ENCODE data around the gene NR2C2. TPM values are rescaled to one million over a fixed set of nuclear protein-coding genes. Genes with fewer than 3 reads are reported as not detected.

The NR2C2 gene
- total and polyA plus RNA-seq, 2 of the 13 experiments (the other 11 are each of a cell fraction or from before 2014, with no cell fraction given) = 7.8 to 11.8 TPM

GRCh38 chr3:14947100-14947885 lies at the start of gene NR2C2 (continued):
- TF ChIP-seq KLF15 (CRISPR knock-in tag; IDR thresholded peaks at IDR 0.05; ENCODE audit: borderline replicate concordance) (no peak), ZNF496 (CRISPR knock-in tag; IDR thresholded peaks at IDR 0.05; ENCODE audit: insufficient replicate concordance) (no peak), BRCA1 (CRISPR knock-in tag; IDR thresholded peaks at IDR 0.05) (no peak), MED8 (CRISPR knock-in tag; IDR thresholded peaks at IDR 0.05; ENCODE audit: insufficient replicate concordance) (no peak), MTERF4 (CRISPR knock-in tag; IDR thresholded peaks at IDR 0.05) (peak; percentile 48; the same call in 1 of the 2 replicates), ISL2 (CRISPR knock-in tag; IDR thresholded peaks at IDR 0.05) (peak; percentile 49; the same call in 1 of the 2 replicates), ISX (CRISPR knock-in tag; conservative IDR thresholded peaks at IDR 0.05) (no peak), CCDC6 (CRISPR knock-in tag; IDR thresholded peaks at IDR 0.05) (no peak), ZNF780A (CRISPR knock-in tag; IDR thresholded peaks at IDR 0.05) (no peak), AGO1 (IDR thresholded peaks at IDR 0.05; ENCODE audit: low read depth, low read length, poor library complexity, severe bottlenecking) (no peak), SMC3 (IDR thresholded peaks at IDR 0.05; ENCODE audit: low read length) (no peak), SNAPC2 (CRISPR knock-in tag; IDR thresholded peaks at IDR 0.05) (no peak), KAT7 (CRISPR knock-in tag; IDR thresholded peaks at IDR 0.05; ENCODE audit: borderline replicate concordance) (peak; percentile 43; the same call in 1 of the 2 replicates), CBX5 (CRISPR knock-in tag; IDR thresholded peaks at IDR 0.05; ENCODE audit: borderline replicate concordance) (no peak), ZBTB49 (CRISPR knock-in tag; IDR thresholded peaks at IDR 0.05; ENCODE audit: borderline replicate concordance) (no peak), NFYC (CRISPR knock-in tag; IDR thresholded peaks at IDR 0.05) (peak; percentile 72), SKI (IDR thresholded peaks at IDR 0.05; ENCODE audit: partially characterized antibody) (peak; percentile 79), HNRNPK (IDR thresholded peaks at IDR 0.05; ENCODE audit: low read depth, low read length, poor library complexity, severe bottlenecking) (no peak), THAP11 (CRISPR knock-in tag; IDR thresholded peaks at IDR 0.05) (peak; percentile 48), ADNP (CRISPR knock-in tag; IDR thresholded peaks at IDR 0.05) (no peak)
- TF ChIP-seq, protein P1, sequence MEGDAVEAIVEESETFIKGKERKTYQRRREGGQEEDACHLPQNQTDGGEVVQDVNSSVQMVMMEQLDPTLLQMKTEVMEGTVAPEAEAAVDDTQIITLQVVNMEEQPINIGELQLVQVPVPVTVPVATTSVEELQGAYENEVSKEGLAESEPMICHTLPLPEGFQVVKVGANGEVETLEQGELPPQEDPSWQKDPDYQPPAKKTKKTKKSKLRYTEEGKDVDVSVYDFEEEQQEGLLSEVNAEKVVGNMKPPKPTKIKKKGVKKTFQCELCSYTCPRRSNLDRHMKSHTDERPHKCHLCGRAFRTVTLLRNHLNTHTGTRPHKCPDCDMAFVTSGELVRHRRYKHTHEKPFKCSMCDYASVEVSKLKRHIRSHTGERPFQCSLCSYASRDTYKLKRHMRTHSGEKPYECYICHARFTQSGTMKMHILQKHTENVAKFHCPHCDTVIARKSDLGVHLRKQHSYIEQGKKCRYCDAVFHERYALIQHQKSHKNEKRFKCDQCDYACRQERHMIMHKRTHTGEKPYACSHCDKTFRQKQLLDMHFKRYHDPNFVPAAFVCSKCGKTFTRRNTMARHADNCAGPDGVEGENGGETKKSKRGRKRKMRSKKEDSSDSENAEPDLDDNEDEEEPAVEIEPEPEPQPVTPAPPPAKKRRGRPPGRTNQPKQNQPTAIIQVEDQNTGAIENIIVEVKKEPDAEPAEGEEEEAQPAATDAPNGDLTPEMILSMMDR (CRISPR knock-in tag; IDR thresholded peaks at IDR 0.05) = no peak
- TF ChIP-seq, protein P2, sequence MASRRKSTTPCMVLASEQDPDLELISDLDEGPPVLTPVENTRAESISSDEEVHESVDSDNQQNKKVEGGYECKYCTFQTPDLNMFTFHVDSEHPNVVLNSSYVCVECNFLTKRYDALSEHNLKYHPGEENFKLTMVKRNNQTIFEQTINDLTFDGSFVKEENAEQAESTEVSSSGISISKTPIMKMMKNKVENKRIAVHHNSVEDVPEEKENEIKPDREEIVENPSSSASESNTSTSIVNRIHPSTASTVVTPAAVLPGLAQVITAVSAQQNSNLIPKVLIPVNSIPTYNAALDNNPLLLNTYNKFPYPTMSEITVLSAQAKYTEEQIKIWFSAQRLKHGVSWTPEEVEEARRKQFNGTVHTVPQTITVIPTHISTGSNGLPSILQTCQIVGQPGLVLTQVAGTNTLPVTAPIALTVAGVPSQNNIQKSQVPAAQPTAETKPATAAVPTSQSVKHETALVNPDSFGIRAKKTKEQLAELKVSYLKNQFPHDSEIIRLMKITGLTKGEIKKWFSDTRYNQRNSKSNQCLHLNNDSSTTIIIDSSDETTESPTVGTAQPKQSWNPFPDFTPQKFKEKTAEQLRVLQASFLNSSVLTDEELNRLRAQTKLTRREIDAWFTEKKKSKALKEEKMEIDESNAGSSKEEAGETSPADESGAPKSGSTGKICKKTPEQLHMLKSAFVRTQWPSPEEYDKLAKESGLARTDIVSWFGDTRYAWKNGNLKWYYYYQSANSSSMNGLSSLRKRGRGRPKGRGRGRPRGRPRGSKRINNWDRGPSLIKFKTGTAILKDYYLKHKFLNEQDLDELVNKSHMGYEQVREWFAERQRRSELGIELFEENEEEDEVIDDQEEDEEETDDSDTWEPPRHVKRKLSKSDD (CRISPR knock-in tag; IDR thresholded peaks at IDR 0.05; ENCODE audit: low read depth) = no peak
